HepG2 (cell line): ENCODE data around the gene FABP2. TPM values are rescaled to one million over a fixed set of nuclear protein-coding genes. Genes with fewer than 3 reads are reported as not detected.
A peak's percentile ranks its signal among the peaks of the same experiment; 100 is the strongest.

Experiments used
- ATAD3A ChIP-seq: sonication (generic); formaldehyde crosslinking; IDR thresholded peaks from 2 replicates; pipeline ENCODE4 v1.4.0; 2020; ENCODE audit warnings: missing genetic modification reagents
- GLI4 ChIP-seq: sonication (generic); formaldehyde crosslinking; IDR thresholded peaks from 2 replicates; pipeline ENCODE4 v1.5.1; 2020; ENCODE audit warnings: missing genetic modification reagents, mild to moderate bottlenecking, moderate library complexity, borderline replicate concordance
- MED8 ChIP-seq: sonication (generic); formaldehyde crosslinking; IDR thresholded peaks from 2 replicates; pipeline ENCODE4 v1.8.1; 2023; ENCODE audit warnings: mild to moderate bottlenecking, missing genetic modification reagents; ENCODE audit not compliant: insufficient replicate concordance
- PAXIP1 ChIP-seq: sonication (generic); formaldehyde crosslinking; conservative IDR thresholded peaks from 2 replicates; pipeline ENCODE4 v1.4.0; 2020; ENCODE audit warnings: mild to moderate bottlenecking, missing genetic modification reagents, moderate library complexity
- PLRG1 ChIP-seq: fragments of 450-650 bp; conservative IDR thresholded peaks from 2 replicates; pipeline ENCODE4 v1.6.1; 2016
- RBAK ChIP-seq: sonication (generic); formaldehyde crosslinking; IDR thresholded peaks from 2 replicates; pipeline ENCODE4 v1.5.1; 2020; ENCODE audit warnings: mild to moderate bottlenecking, missing genetic modification reagents
- ZNF260 ChIP-seq: sonication (generic); formaldehyde crosslinking; IDR thresholded peaks from 2 replicates; pipeline ENCODE4 v1.4.0; 2020; ENCODE audit warnings: missing genetic modification reagents, low read depth, mild to moderate bottlenecking, borderline replicate concordance
- ZNF367 ChIP-seq: sonication (generic); formaldehyde crosslinking; IDR thresholded peaks from 2 replicates; pipeline ENCODE4 v1.4.0; 2020; ENCODE audit warnings: missing genetic modification reagents, borderline replicate concordance
- ZNF513 ChIP-seq: sonication (generic); formaldehyde crosslinking; conservative IDR thresholded peaks from 2 replicates; pipeline ENCODE4 v1.5.0; 2020; ENCODE audit warnings: missing genetic modification reagents
- ZNF766 ChIP-seq: sonication (generic); formaldehyde crosslinking; IDR thresholded peaks from 2 replicates; pipeline ENCODE4 v1.5.0; 2020; ENCODE audit warnings: missing genetic modification reagents, borderline replicate concordance
- polyA plus RNA-seq, 8 experiments: library from polyadenylated mRNA; depleted of rRNA in 3 of 8; stranded (reverse) in 7 of 8; unstranded in 1 of 8; fragments of >200 nt; fragmentation: Illumina TruSeq in 4 of 8; extraction: Trizol in 4 of 8; gene quantifications; 2 replicates each; pipeline versions ENCODE4 v1.2.1 to v1.2.3, GENCODE V29; 2011 to 2016; ENCODE audit warnings: low read depth in 4 of 8, missing spikeins in 1 of 8, mixed read lengths in 1 of 8; ENCODE audit not compliant: insufficient read depth in 1 of 8
- total RNA-seq, 5 experiments: library from RNA; depleted of rRNA; stranded (reverse); fragments of >200 nt; fragmentation: Illumina TruSeq; extraction: Trizol; gene quantifications; 2 replicates each; pipeline ENCODE4 v1.2.3, GENCODE V29; 2016; ENCODE audit warnings: low read depth in 1 of 5

FABP2 gene
- total and polyA plus RNA-seq, 2 of the 13 experiments (the other 11 are each of a cell fraction or from before 2014, with no cell fraction given), result 0.78 to 1.2 TPM

- TF ChIP-seq ZNF367 (CRISPR knock-in tag) (no peak), ZNF260 (CRISPR knock-in tag) (no peak), PLRG1 (no peak), GLI4 (CRISPR knock-in tag) (no peak), PAXIP1 (CRISPR knock-in tag) (no peak), ZNF766 (no peak), ATAD3A (no peak), ZNF513 (CRISPR knock-in tag) (0 out of 2 replicates have a peak, but pooled peaks have one; percentile 75), MED8 (CRISPR knock-in tag) (no peak), RBAK (CRISPR knock-in tag) (no peak)
These were observed 22.2 kb downstream of the FABP2 start (continued) for GRCh38 chr4:119299741-119300100.
